H1 (cell line): ENCODE results near the gene HOXB4. TPM values are rescaled to one million over a fixed set of nuclear protein-coding genes. Genes with fewer than 3 reads are reported as not detected.

Experiments
- polyA plus RNA-seq, 7 experiments: library from polyadenylated mRNA; depleted of rRNA in 3 of 7; stranded (reverse) in 5 of 7; unstranded in 2 of 7; fragments of >200 nt in 5 of 7; fragments of 200-250 nt in 2 of 7; gene quantifications; 1 replicate in 5 of 7; 2 replicates in 1 of 7; 4 replicates in 1 of 7; pipeline versions ENCODE4 v1.2.1 to v1.2.3, GENCODE V29; 2011 to 2013; ENCODE audit warnings: missing spikeins in 2 of 7, mixed read lengths in 2 of 7
- total RNA-seq: library from RNA; stranded (reverse); fragmentation: NEBNext Ultra II Directional; extraction: Animal tissue kit (Norgen Biotek cat#: 25700); gene quantifications from 2 replicates; pipeline ENCODE4 v1.2.1, GENCODE V29; 2021
- TF ChIP-seq, protein P1 (sequence below): fragments of 300-600 bp; sonication (generic); IDR thresholded peaks from 2 replicates; pipeline ENCODE4 v1.7.1; 2012; ENCODE audit warnings: low read length, moderate library complexity, mild to moderate bottlenecking, inconsistent platforms; ENCODE audit not compliant: insufficient replicate concordance

The HOXB4 gene
- total and polyA plus RNA-seq, 2 of the 8 experiments (the other 6 are each of a cell fraction or from before 2014, with no cell fraction given), result not detected

- TF ChIP-seq, protein P1, sequence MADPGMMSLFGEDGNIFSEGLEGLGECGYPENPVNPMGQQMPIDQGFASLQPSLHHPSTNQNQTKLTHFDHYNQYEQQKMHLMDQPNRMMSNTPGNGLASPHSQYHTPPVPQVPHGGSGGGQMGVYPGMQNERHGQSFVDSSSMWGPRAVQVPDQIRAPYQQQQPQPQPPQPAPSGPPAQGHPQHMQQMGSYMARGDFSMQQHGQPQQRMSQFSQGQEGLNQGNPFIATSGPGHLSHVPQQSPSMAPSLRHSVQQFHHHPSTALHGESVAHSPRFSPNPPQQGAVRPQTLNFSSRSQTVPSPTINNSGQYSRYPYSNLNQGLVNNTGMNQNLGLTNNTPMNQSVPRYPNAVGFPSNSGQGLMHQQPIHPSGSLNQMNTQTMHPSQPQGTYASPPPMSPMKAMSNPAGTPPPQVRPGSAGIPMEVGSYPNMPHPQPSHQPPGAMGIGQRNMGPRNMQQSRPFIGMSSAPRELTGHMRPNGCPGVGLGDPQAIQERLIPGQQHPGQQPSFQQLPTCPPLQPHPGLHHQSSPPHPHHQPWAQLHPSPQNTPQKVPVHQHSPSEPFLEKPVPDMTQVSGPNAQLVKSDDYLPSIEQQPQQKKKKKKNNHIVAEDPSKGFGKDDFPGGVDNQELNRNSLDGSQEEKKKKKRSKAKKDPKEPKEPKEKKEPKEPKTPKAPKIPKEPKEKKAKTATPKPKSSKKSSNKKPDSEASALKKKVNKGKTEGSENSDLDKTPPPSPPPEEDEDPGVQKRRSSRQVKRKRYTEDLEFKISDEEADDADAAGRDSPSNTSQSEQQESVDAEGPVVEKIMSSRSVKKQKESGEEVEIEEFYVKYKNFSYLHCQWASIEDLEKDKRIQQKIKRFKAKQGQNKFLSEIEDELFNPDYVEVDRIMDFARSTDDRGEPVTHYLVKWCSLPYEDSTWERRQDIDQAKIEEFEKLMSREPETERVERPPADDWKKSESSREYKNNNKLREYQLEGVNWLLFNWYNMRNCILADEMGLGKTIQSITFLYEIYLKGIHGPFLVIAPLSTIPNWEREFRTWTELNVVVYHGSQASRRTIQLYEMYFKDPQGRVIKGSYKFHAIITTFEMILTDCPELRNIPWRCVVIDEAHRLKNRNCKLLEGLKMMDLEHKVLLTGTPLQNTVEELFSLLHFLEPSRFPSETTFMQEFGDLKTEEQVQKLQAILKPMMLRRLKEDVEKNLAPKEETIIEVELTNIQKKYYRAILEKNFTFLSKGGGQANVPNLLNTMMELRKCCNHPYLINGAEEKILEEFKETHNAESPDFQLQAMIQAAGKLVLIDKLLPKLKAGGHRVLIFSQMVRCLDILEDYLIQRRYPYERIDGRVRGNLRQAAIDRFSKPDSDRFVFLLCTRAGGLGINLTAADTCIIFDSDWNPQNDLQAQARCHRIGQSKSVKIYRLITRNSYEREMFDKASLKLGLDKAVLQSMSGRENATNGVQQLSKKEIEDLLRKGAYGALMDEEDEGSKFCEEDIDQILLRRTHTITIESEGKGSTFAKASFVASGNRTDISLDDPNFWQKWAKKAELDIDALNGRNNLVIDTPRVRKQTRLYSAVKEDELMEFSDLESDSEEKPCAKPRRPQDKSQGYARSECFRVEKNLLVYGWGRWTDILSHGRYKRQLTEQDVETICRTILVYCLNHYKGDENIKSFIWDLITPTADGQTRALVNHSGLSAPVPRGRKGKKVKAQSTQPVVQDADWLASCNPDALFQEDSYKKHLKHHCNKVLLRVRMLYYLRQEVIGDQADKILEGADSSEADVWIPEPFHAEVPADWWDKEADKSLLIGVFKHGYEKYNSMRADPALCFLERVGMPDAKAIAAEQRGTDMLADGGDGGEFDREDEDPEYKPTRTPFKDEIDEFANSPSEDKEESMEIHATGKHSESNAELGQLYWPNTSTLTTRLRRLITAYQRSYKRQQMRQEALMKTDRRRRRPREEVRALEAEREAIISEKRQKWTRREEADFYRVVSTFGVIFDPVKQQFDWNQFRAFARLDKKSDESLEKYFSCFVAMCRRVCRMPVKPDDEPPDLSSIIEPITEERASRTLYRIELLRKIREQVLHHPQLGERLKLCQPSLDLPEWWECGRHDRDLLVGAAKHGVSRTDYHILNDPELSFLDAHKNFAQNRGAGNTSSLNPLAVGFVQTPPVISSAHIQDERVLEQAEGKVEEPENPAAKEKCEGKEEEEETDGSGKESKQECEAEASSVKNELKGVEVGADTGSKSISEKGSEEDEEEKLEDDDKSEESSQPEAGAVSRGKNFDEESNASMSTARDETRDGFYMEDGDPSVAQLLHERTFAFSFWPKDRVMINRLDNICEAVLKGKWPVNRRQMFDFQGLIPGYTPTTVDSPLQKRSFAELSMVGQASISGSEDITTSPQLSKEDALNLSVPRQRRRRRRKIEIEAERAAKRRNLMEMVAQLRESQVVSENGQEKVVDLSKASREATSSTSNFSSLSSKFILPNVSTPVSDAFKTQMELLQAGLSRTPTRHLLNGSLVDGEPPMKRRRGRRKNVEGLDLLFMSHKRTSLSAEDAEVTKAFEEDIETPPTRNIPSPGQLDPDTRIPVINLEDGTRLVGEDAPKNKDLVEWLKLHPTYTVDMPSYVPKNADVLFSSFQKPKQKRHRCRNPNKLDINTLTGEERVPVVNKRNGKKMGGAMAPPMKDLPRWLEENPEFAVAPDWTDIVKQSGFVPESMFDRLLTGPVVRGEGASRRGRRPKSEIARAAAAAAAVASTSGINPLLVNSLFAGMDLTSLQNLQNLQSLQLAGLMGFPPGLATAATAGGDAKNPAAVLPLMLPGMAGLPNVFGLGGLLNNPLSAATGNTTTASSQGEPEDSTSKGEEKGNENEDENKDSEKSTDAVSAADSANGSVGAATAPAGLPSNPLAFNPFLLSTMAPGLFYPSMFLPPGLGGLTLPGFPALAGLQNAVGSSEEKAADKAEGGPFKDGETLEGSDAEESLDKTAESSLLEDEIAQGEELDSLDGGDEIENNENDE, result no peak
Observed at GRCh38 chr17:48596735-48597527, 18.8 kb upstream of the HOXB4 start (continued).
